Natural killer cell (primary cell): ENCODE results near the gene RAB6B. TPM values are rescaled to one million over a fixed set of nuclear protein-coding genes. Genes with fewer than 3 reads are reported as not detected.

Source experiments
- ATAC-seq, 3 donors: fragments of 150-1000 bp in 2 of 3; fragments of 200-7000 bp in 1 of 3; cut with Tn5 transposase; 1 replicate in 1 of 3; 2 replicates in 2 of 3; pipeline ENCODE4 v1.10.0; 2021; ENCODE audit warnings: mild to moderate bottlenecking in 2 of 3, moderate library complexity in 2 of 3
- DNase-seq, 2 donors: peaks; one replicate each; pipeline versions ENCODE4 v3.0.0 to v3.0.0-alpha.2; 2013 to 2021; ENCODE audit warnings: mixed read lengths in 1 of 2
- H3K27ac ChIP-seq: one replicate; pipeline ENCODE4 v1.5.1; 2013; ENCODE audit warnings: mild to moderate bottlenecking, low read length
- H3K27me3 ChIP-seq: one replicate; pipeline ENCODE4 v1.6.1; 2013; ENCODE audit warnings: low read length; ENCODE audit not compliant: control insufficient read depth, insufficient read depth
- H3K36me3 ChIP-seq: one replicate; pipeline ENCODE4 v1.6.1; 2013; ENCODE audit warnings: low read length; ENCODE audit not compliant: control insufficient read depth, insufficient read depth
- H3K4me1 ChIP-seq: one replicate; pipeline ENCODE4 v1.6.1; 2013; ENCODE audit warnings: low read length; ENCODE audit not compliant: control insufficient read depth, insufficient read depth
- H3K4me3 ChIP-seq: one replicate; pipeline ENCODE4 v1.5.1; 2013; ENCODE audit warnings: low read length
- H3K9me3 ChIP-seq: one replicate; pipeline ENCODE4 v1.6.1; 2013; ENCODE audit warnings: low read length; ENCODE audit not compliant: control insufficient read depth, insufficient read depth
- H3K27ac Mint-ChIP-seq, 2 donors: one replicate each; pipeline ENCODE4 v1.8.0; 2022; ENCODE audit warnings: mild to moderate bottlenecking in 2 of 2, mixed read lengths in 2 of 2, moderate library complexity in 1 of 2
- H3K27me3 Mint-ChIP-seq, 2 donors: one replicate each; pipeline ENCODE4 v1.8.0; 2022; ENCODE audit warnings: low read depth in 2 of 2, mixed read lengths in 2 of 2
- H3K36me3 Mint-ChIP-seq: one replicate; pipeline ENCODE4 v1.8.0; 2022; ENCODE audit warnings: mixed read lengths
- H3K4me1 Mint-ChIP-seq, 2 donors: one replicate each; pipeline ENCODE4 v1.8.0; 2022; ENCODE audit warnings: mixed read lengths in 2 of 2
- H3K4me3 Mint-ChIP-seq: one replicate; pipeline ENCODE4 v1.8.0; 2022; ENCODE audit warnings: mild to moderate bottlenecking, moderate library complexity, mixed read lengths
- H3K9me3 Mint-ChIP-seq, 2 donors: one replicate each; pipeline ENCODE4 v1.8.0; 2022; ENCODE audit warnings: mixed read lengths in 2 of 2
- CTCF ChIP-seq: fragments of 200-600 bp; IDR thresholded peaks from one replicate; pipeline ENCODE4 v1.8.0; 2022; ENCODE audit warnings: antibody characterized with exemption
- WGBS: methylation state at CpG from one replicate; pipeline ENCODE4 v1.1.7; 2013; ENCODE audit warnings: missing lambda C conversion rate; ENCODE audit not compliant: insufficient coverage; 5-methylcytosine and 5-hydroxymethylcytosine counted together
- intact Hi-C: fragments of 100-400 bp; cut with micrococcal nuclease; formaldehyde crosslinking; loops from one replicate; pipeline ENCODE4 v1.14.2; 2022
- total RNA-seq, 4 donors: library from RNA; stranded (reverse); fragments of 120-200 nt in 1 of 4; gene quantifications; one replicate each; pipeline versions ENCODE4 v1.2.3 to v1.2.4, GENCODE V29; 2013 to 2022

RAB6B gene
- total RNA-seq, 3 donors from 2014 or later (not counting 1 experiment from before 2014, with no cell fraction given) = 1.4 to 2.7 (median 1.6) TPM

DNA sequence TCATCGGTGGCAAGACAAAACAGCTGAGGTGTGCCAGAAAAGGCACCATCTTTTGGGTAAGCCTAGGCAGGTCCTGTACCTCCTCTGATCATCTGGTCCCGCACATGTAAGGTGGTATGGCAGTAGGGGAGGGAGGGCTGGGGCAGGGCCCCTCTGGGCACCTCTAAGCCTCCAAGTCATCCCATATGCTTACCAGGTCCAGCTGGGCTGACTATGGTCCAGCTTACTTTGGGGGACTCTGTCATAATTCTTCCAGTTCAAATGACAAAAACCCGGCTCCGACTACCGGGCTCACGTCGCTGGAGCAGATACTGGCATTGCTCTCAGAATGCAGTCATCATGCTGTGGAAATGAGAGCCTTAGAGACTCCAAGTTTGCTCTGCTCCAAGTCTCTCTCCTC, 1.9 kb upstream of the RAB6B start:
- 80% methylated on average over 7 of the region's 7 CpGs for WGBS
- H3K4me3 Mint-ChIP-seq = no peak overlapping the region
- H3K4me1 Mint-ChIP-seq = no peaks in the 10 kb centered on the region
- H3K27ac ChIP-seq = no peak overlapping the region
- no peak for ATAC-seq
- no peak for TF ChIP-seq CTCF
- no peak overlapping the region for H3K4me3 ChIP-seq
- no peaks in the 10 kb centered on the region for H3K27me3 ChIP-seq
- peaks cover 5% of the 10 kb centered on the region for H3K4me1 ChIP-seq
- intact Hi-C loops = no loop called here
- peaks cover 39 to 76% of the 10 kb centered on the region in 2 donors for H3K27me3 Mint-ChIP-seq
- no peaks in the 10 kb centered on the region for H3K36me3 Mint-ChIP-seq
- no peaks in the 10 kb centered on the region for H3K9me3 Mint-ChIP-seq
- no peak overlapping the region for H3K27ac Mint-ChIP-seq
- H3K36me3 ChIP-seq = no peaks in the 10 kb centered on the region
- DNase-seq = no peak
- no peaks in the 10 kb centered on the region for H3K9me3 ChIP-seq

DNA sequence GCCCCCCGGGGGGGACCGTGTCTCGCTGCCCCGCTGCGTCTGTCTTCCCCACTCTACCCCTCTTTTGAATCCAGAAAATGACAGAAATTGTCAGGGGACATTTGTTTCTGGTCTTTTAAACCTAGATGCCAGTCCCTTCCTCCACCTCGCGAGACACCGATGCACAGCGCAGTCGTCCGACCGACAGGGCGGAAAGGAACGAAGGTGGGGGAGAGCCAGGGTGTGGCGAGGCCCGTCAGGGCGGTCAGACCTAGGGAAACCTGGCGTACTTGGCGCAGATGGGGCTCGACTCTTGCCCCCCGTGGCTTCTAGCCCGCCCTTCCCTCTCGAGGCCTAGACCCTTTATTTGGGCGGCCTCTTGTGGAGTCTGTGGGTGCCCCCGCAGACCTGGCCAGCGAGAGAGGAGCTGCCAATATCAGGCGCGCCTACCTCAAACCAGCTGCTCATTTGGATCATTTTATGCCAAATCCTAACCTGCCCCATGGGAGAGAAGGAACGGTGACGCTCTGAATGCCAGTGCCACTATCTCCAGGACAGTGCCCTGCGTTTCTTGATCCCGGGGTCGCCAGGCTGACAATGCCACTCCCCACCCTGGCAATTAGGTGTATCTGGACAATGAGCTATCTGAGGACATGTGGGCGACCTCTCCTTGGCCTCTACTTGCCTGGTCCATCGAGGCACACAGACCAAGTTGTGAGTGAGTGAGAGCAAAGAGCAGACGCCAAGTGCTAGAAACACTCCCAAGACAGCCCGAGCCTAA, 500 bp upstream of the RAB6B start:
- H3K4me1 ChIP-seq = peaks cover 5% of the 10 kb centered on the region
- H3K36me3 Mint-ChIP-seq = no peaks in the 10 kb centered on the region
- ATAC-seq = no peak
- no peaks in the 10 kb centered on the region for H3K9me3 Mint-ChIP-seq
- H3K27ac Mint-ChIP-seq = no peak overlapping the region
- H3K27me3 Mint-ChIP-seq = peaks cover 37 to 67% of the 10 kb centered on the region in 2 donors
- H3K27ac ChIP-seq = no peak overlapping the region
- H3K4me3 ChIP-seq = peak overlapping the region; percentile 19
- H3K27me3 ChIP-seq = no peaks in the 10 kb centered on the region
- H3K4me3 Mint-ChIP-seq = peak overlapping the region; percentile 66
- intact Hi-C loops = no loop called here
- H3K36me3 ChIP-seq = no peaks in the 10 kb centered on the region
- WGBS = 24% methylated on average over 37 of the region's 37 CpGs
- no peaks in the 10 kb centered on the region for H3K4me1 Mint-ChIP-seq
- TF ChIP-seq CTCF = no peak
- DNase-seq = no peak
- H3K9me3 ChIP-seq = no peaks in the 10 kb centered on the region

DNA sequence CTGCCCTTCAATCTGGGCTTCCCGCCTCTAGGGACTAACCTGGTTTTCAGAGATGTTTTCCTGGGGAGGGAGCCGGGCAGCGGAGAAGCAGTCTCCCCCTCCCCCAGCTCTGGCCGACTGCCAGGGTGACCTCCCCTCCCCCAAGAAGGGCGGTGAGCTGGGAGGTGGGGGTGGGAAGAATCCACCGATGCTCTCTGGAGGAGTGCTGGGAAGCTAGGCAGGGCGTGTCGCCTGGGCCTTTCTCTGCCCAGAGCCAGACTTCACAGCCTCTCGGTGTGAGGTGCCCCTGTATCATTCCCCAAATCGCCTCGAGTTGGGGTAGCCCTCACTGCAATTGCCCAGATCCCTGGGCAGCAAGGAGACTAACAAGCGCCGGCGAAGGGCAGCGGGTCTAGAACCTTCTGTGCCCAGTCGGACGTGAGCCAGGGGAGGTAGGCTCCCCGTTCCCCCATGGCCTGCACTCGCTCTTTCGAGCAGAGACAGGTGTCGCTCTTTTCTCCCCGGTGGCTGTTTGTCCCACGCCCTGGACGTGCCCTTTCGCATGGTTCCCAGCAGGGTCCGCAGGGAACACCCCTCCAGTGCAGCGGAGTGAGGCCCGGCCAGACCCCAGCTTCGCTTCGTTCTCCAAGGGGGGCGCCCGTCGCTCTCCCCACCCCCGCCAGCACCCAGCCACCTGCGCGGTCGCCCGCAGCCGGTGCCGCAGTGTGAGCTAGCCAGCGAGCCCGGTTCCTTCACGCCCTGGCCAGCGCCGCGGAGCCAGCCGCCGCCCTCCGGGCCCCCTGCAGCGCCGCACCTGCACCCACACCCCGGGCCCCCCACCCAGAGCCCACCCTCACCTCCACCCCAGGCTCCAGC, 1.1 kb downstream of the RAB6B start:
- no peak for TF ChIP-seq CTCF
- Histone ChIP-seq H3K36me3 (no peaks in the 10 kb centered on the region), H3K4me3 (no peak overlapping the region), H3K27me3 (no peaks in the 10 kb centered on the region), H3K27ac (no peak overlapping the region), H3K4me1 (peaks cover 5% of the 10 kb centered on the region), H3K9me3 (no peaks in the 10 kb centered on the region)
- Mint-ChIP-seq H3K27ac (no peak overlapping the region), H3K4me1 (no peaks in the 10 kb centered on the region), H3K9me3 (no peaks in the 10 kb centered on the region), H3K36me3 (no peaks in the 10 kb centered on the region), H3K4me3 (no peak overlapping the region), H3K27me3 (peaks cover 36 to 51% of the 10 kb centered on the region in 2 donors)
- 20% methylated on average over 48 of the region's 52 CpGs for WGBS
- intact Hi-C loops = no loop called here
- DNase-seq (no peak), ATAC-seq (no peak)
